ENCODE results near the gene PCSK5. TPM values are rescaled to one million over a fixed set of nuclear protein-coding genes. Genes with fewer than 3 reads are reported as not detected.

The PCSK5 gene
- total RNA-seq, 1 experiment from 2014 or later: 7.5 TPM

GRCh38 chr9:76181020-76181641 is 290.7 kb downstream of the PCSK5 start:
- H3K4me1 ChIP-seq (ENCODE audit: insufficient read depth, low read length): 0 out of 2 replicates have a peak, but pooled peaks cover 3% of the 10 kb centered on the region
- H3K27ac ChIP-seq (ENCODE audit: insufficient read length, low read depth, low read length): no peak overlapping the region
- H3T11ph ChIP-seq (ENCODE audit: low read length): no peak overlapping the region
- H4K20me1 ChIP-seq (ENCODE audit: control insufficient read depth, insufficient read depth, insufficient read length): no peaks in the 10 kb centered on the region
- no peaks in the 10 kb centered on the region for H3K27me3 Mint-ChIP-seq (ENCODE audit: low read depth)
- H3K36me3 Mint-ChIP-seq (ENCODE audit: insufficient read depth in 1 of 3, low read depth in 3 of 3): peaks cover 0 to 4% (median 0%) of the 10 kb centered on the region in 3 experiments; a peak in 3 of 7 replicates
- no peaks in the 10 kb centered on the region for H3K27me3 ChIP-seq (ENCODE audit: insufficient read depth, low read length)
- H2BK120ac ChIP-seq (ENCODE audit: low read depth, low read length, poor library complexity, severe bottlenecking): no peak overlapping the region
- peak overlapping the region in 2 of 3 experiments; percentile 9 to 19; a peak in 2 of 7 replicates for H3K27ac Mint-ChIP-seq
- no peak for DNase-seq
- H3K23ac ChIP-seq (ENCODE audit: insufficient read length, low read depth, low read length): no peak overlapping the region
- H3K18ac ChIP-seq (ENCODE audit: insufficient read length, low read depth, low read length): no peak overlapping the region
- TF ChIP-seq, protein P1, sequence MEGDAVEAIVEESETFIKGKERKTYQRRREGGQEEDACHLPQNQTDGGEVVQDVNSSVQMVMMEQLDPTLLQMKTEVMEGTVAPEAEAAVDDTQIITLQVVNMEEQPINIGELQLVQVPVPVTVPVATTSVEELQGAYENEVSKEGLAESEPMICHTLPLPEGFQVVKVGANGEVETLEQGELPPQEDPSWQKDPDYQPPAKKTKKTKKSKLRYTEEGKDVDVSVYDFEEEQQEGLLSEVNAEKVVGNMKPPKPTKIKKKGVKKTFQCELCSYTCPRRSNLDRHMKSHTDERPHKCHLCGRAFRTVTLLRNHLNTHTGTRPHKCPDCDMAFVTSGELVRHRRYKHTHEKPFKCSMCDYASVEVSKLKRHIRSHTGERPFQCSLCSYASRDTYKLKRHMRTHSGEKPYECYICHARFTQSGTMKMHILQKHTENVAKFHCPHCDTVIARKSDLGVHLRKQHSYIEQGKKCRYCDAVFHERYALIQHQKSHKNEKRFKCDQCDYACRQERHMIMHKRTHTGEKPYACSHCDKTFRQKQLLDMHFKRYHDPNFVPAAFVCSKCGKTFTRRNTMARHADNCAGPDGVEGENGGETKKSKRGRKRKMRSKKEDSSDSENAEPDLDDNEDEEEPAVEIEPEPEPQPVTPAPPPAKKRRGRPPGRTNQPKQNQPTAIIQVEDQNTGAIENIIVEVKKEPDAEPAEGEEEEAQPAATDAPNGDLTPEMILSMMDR (conservative IDR thresholded peaks at IDR 0.05): no peak
- H3K4me2 ChIP-seq (ENCODE audit: insufficient read depth, insufficient read length, low read length): no peak overlapping the region
- H3K23me2 ChIP-seq (ENCODE audit: insufficient read length, low read depth, low read length, poor library complexity, severe bottlenecking): no peaks in the 10 kb centered on the region
- H2AK5ac ChIP-seq (ENCODE audit: insufficient read length, low read length): no peak overlapping the region
- no peak overlapping the region for H2BK12ac ChIP-seq (ENCODE audit: insufficient read length, low read depth, low read length)
- no peaks in the 10 kb centered on the region for H3K9me3 ChIP-seq (ENCODE audit: control insufficient read depth, low read depth, low read length)
- no peak overlapping the region for H2BK5ac ChIP-seq (ENCODE audit: insufficient read length, low read length)
- no peaks in the 10 kb centered on the region for H3K79me2 ChIP-seq (ENCODE audit: insufficient read depth, low read length)
- H3K9me3 Mint-ChIP-seq: no peaks in the 10 kb centered on the region
- H2BK20ac ChIP-seq (ENCODE audit: low read depth, low read length, poor library complexity, severe bottlenecking): no peak overlapping the region
- no peak overlapping the region for H4K8ac ChIP-seq (replicated peaks; ENCODE audit: insufficient read length, low read depth, low read length)
- no peak overlapping the region for H3K9ac ChIP-seq (ENCODE audit: extremely low read depth, insufficient read length, low read length)
- no peak overlapping the region for H3K4me3 Mint-ChIP-seq
- no peak overlapping the region for H4K5ac ChIP-seq (ENCODE audit: insufficient read length, low read depth, low read length)
- no peak overlapping the region for H3K14ac ChIP-seq (ENCODE audit: insufficient read depth, low read length)
- no peak overlapping the region for H3K4ac ChIP-seq (ENCODE audit: low read depth, low read length)
- no peak overlapping the region for H2AFZ ChIP-seq (ENCODE audit: low read length)
- no CpG with 5 or more reads among the region's 5 CpGs for WGBS (ENCODE audit: extremely low coverage, insufficient read length, low lambda C conversion rate)
- no peaks in the 10 kb centered on the region for H3K79me1 ChIP-seq (ENCODE audit: insufficient read depth, low read depth, low read length, poor library complexity, severe bottlenecking)
- no peak overlapping the region for H3K56ac ChIP-seq (ENCODE audit: insufficient read length, low read depth, low read length)
- peaks cover 6 to 8% of the 10 kb centered on the region in 2 experiments for H3K4me1 Mint-ChIP-seq
- no peak overlapping the region for H2BK15ac ChIP-seq (ENCODE audit: low read depth, low read length)
- no peak overlapping the region for H4K91ac ChIP-seq (ENCODE audit: insufficient read length, low read depth, low read length)

Data from H9 (cell line).